Measurements from ENCODE around the gene SYP. TPM values are rescaled to one million over a fixed set of nuclear protein-coding genes. Genes with fewer than 3 reads are reported as not detected.

SYP gene
- total RNA-seq, 1 experiment from 2014 or later, result 1.9 TPM

GRCh38 chrX:49209434-49210251 lies 9.7 kb upstream of the SYP start:
- H3K4me3 ChIP-seq (ENCODE audit: insufficient read depth, low read depth, low read length), result peak overlapping the region; percentile 28
- DNase-seq, result peak; percentile 82
- H3K36me3 ChIP-seq (replicated peaks; ENCODE audit: control insufficient read depth, insufficient read depth, low read length), result no peaks in the 10 kb centered on the region
- H3K27me3 ChIP-seq (ENCODE audit: control insufficient read depth, insufficient read depth, low read length), result no peaks in the 10 kb centered on the region

GRCh38 chrX:49208399-49208798 lies 8.4 kb upstream of the SYP start:
- DNase-seq, result no peak
- Histone ChIP-seq H3K4me3 (ENCODE audit: insufficient read depth, low read depth, low read length) (no peak overlapping the region), H3K36me3 (replicated peaks; ENCODE audit: control insufficient read depth, insufficient read depth, low read length) (no peaks in the 10 kb centered on the region), H3K27me3 (ENCODE audit: control insufficient read depth, insufficient read depth, low read length) (no peaks in the 10 kb centered on the region)

- no peak for DNase-seq
- no peaks in the 10 kb centered on the region for H3K27me3 ChIP-seq (ENCODE audit: control insufficient read depth, insufficient read depth, low read length)
- no peaks in the 10 kb centered on the region for H3K36me3 ChIP-seq (replicated peaks; ENCODE audit: control insufficient read depth, insufficient read depth, low read length)
- no peak overlapping the region for H3K4me3 ChIP-seq (ENCODE audit: insufficient read depth, low read depth, low read length)
These were observed 6.5 kb upstream of the SYP start for GRCh38 chrX:49206543-49206942.

GRCh38 chrX:49205443-49205842 lies 5.5 kb upstream of the SYP start:
- H3K36me3 ChIP-seq (replicated peaks; ENCODE audit: control insufficient read depth, insufficient read depth, low read length), result no peaks in the 10 kb centered on the region
- H3K27me3 ChIP-seq (ENCODE audit: control insufficient read depth, insufficient read depth, low read length), result no peaks in the 10 kb centered on the region
- H3K4me3 ChIP-seq (ENCODE audit: insufficient read depth, low read depth, low read length), result no peak overlapping the region
- DNase-seq, result no peak

GRCh38 chrX:49204709-49205108 lies 4.7 kb upstream of the SYP start:
- DNase-seq, result no peak
- Histone ChIP-seq H3K36me3 (replicated peaks; ENCODE audit: control insufficient read depth, insufficient read depth, low read length) (no peaks in the 10 kb centered on the region), H3K4me3 (ENCODE audit: insufficient read depth, low read depth, low read length) (no peak overlapping the region), H3K27me3 (ENCODE audit: control insufficient read depth, insufficient read depth, low read length) (no peaks in the 10 kb centered on the region)

GRCh38 chrX:49204017-49204416 lies 4.0 kb upstream of the SYP start:
- Histone ChIP-seq H3K27me3 (ENCODE audit: control insufficient read depth, insufficient read depth, low read length) (peaks cover 2% of the 10 kb centered on the region; the same call in 1 of the 2 replicates), H3K4me3 (ENCODE audit: insufficient read depth, low read depth, low read length) (no peak overlapping the region), H3K36me3 (replicated peaks; ENCODE audit: control insufficient read depth, insufficient read depth, low read length) (no peaks in the 10 kb centered on the region)
- DNase-seq, result no peak

GRCh38 chrX:49203536-49203935 lies 3.5 kb upstream of the SYP start:
- Histone ChIP-seq H3K4me3 (ENCODE audit: insufficient read depth, low read depth, low read length) (no peak overlapping the region), H3K27me3 (ENCODE audit: control insufficient read depth, insufficient read depth, low read length) (peaks cover 4% of the 10 kb centered on the region; the same call in 1 of the 2 replicates), H3K36me3 (replicated peaks; ENCODE audit: control insufficient read depth, insufficient read depth, low read length) (no peaks in the 10 kb centered on the region)
- no peak for DNase-seq

- Histone ChIP-seq H3K36me3 (replicated peaks; ENCODE audit: control insufficient read depth, insufficient read depth, low read length) (no peaks in the 10 kb centered on the region), H3K27me3 (ENCODE audit: control insufficient read depth, insufficient read depth, low read length) (peaks cover 4% of the 10 kb centered on the region; the same call in 1 of the 2 replicates), H3K4me3 (ENCODE audit: insufficient read depth, low read depth, low read length) (no peak overlapping the region)
- DNase-seq, result no peak
These were observed 2.0 kb upstream of the SYP start for GRCh38 chrX:49202022-49202421.

GRCh38 chrX:49199315-49199595 lies 738 bp downstream of the SYP start:
- DNase-seq, result no peak
- Histone ChIP-seq H3K36me3 (replicated peaks; ENCODE audit: control insufficient read depth, insufficient read depth, low read length) (no peaks in the 10 kb centered on the region), H3K27me3 (ENCODE audit: control insufficient read depth, insufficient read depth, low read length) (peaks cover 4% of the 10 kb centered on the region; the same call in 1 of the 2 replicates), H3K4me3 (ENCODE audit: insufficient read depth, low read depth, low read length) (peak overlapping the region; percentile 42; the same call in 1 of the 2 replicates)

GRCh38 chrX:49198540-49199314 lies 1.3 kb downstream of the SYP start:
- DNase-seq, result no peak
- H3K4me3 ChIP-seq (ENCODE audit: insufficient read depth, low read depth, low read length), result peak overlapping the region; percentile 42; the same call in 1 of the 2 replicates
- peaks cover 4% of the 10 kb centered on the region; the same call in 1 of the 2 replicates for H3K27me3 ChIP-seq (ENCODE audit: control insufficient read depth, insufficient read depth, low read length)
- H3K36me3 ChIP-seq (replicated peaks; ENCODE audit: control insufficient read depth, insufficient read depth, low read length), result no peaks in the 10 kb centered on the region

- H3K4me3 ChIP-seq (ENCODE audit: insufficient read depth, low read depth, low read length), result no peak overlapping the region
- peaks cover 4% of the 10 kb centered on the region; the same call in 1 of the 2 replicates for H3K27me3 ChIP-seq (ENCODE audit: control insufficient read depth, insufficient read depth, low read length)
- no peaks in the 10 kb centered on the region for H3K36me3 ChIP-seq (replicated peaks; ENCODE audit: control insufficient read depth, insufficient read depth, low read length)
- DNase-seq, result no peak
These were observed 2.4 kb downstream of the SYP start for GRCh38 chrX:49197543-49198087.

GRCh38 chrX:49193542-49193964 lies 6.4 kb downstream of the SYP start:
- Histone ChIP-seq H3K36me3 (replicated peaks; ENCODE audit: control insufficient read depth, insufficient read depth, low read length) (no peaks in the 10 kb centered on the region), H3K4me3 (ENCODE audit: insufficient read depth, low read depth, low read length) (no peak overlapping the region), H3K27me3 (ENCODE audit: control insufficient read depth, insufficient read depth, low read length) (no peaks in the 10 kb centered on the region; the same call in 1 of the 2 replicates)
- no peak for DNase-seq

- Histone ChIP-seq H3K27me3 (ENCODE audit: control insufficient read depth, insufficient read depth, low read length) (no peaks in the 10 kb centered on the region), H3K36me3 (replicated peaks; ENCODE audit: control insufficient read depth, insufficient read depth, low read length) (no peaks in the 10 kb centered on the region), H3K4me3 (ENCODE audit: insufficient read depth, low read depth, low read length) (no peak overlapping the region)
- no peak for DNase-seq
These were observed 7.2 kb downstream of the SYP start for GRCh38 chrX:49192722-49193328.

- Histone ChIP-seq H3K36me3 (replicated peaks; ENCODE audit: control insufficient read depth, insufficient read depth, low read length) (no peaks in the 10 kb centered on the region), H3K27me3 (ENCODE audit: control insufficient read depth, insufficient read depth, low read length) (no peaks in the 10 kb centered on the region), H3K4me3 (ENCODE audit: insufficient read depth, low read depth, low read length) (peak overlapping the region; percentile 68)
- DNase-seq, result no peak
These were observed 8.4 kb downstream of the SYP start for GRCh38 chrX:49191574-49192011.

All from H7 (cell line).